GM18519 (cell line): ENCODE results near the gene MYO15B.

Source experiments
- ATAC-seq: cut with Tn5 transposase; IDR thresholded peaks from one replicate; pipeline ENCODE4 v1.9.1; 2021; ENCODE audit warnings: mild to moderate bottlenecking, moderate library complexity; ENCODE audit not compliant: unreplicated experiment, low FRiP score

The MYO15B gene

DNA sequence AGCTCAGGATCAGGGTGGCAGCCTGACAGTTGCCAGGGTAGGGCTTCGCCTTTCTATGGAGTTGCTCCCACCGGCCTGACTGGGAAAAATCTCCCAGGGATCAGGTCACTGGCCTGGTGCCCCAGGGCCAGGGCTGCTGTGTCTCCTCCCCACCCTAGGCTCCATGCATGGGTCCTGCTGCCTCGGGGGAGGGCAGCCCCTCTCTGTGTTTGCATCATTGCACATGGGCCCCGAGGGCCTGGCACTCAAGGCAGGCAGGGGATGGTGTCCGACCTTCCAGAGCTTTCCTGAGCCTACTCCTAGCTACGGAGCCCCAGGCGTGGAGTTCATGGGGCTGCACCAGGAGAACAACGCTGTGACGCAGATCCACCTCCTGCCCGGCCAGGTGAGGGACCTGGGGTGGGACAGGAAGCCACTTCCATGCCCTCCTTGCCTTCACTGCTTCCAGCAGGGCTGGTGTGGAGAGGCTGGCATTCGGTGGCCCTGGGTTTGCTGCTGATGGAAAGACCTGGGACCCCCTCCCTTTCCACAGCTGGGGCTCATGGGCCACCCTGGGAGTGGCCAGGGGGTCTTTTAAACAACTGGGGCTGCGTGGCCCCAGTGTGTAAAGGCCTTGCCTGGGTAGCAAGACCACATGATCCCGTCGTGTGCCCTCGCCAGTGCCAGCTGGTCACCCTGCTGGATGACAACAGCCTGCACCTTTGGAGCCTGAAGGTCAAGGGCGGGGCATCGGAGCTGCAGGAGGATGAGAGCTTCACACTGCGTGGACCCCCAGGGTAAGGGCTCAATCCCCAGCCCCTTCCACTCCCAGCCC lies 29.5 kb upstream of the MYO15B start:
- ATAC-seq = no peak

DNA sequence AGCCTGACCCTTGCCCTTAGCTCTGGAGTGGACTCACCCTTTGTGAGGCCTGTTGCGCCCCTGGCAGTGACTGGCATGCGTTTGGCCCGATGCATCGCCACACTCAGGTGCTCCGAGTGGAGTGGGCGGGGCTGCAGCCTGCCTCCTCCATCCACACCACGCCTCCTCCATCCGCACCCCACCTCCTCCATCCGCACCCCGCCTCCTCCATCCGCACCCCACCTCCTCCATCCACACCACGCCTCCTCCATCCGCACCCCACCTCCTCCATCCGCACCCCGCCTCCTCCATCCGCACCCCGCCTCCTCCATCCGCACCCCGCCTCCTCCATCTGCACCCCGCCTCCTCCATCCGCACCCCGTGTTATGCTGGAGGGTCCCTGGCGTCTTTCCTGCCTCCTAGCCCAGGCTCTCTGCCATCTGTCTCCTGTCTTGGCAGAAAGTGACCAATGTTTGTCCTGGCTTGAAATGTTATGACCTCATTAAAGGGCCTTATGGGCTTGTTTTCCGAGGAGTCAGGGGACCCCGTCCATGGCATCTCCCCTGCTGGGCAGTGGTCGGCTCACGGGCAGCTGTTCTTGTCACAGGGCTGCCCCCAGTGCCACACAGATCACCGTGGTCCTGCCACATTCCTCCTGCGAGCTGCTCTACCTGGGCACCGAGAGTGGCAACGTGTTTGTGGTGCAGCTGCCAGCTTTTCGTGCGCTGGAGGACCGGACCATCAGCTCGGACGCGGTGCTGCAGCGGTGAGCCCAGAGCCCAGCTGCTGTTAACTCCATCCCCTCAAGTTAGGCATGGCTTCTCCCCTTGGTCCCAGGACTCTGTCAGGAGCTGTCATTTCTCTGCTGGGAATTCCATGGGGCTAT lies 28.7 kb upstream of the MYO15B start:
- no peak for ATAC-seq

DNA sequence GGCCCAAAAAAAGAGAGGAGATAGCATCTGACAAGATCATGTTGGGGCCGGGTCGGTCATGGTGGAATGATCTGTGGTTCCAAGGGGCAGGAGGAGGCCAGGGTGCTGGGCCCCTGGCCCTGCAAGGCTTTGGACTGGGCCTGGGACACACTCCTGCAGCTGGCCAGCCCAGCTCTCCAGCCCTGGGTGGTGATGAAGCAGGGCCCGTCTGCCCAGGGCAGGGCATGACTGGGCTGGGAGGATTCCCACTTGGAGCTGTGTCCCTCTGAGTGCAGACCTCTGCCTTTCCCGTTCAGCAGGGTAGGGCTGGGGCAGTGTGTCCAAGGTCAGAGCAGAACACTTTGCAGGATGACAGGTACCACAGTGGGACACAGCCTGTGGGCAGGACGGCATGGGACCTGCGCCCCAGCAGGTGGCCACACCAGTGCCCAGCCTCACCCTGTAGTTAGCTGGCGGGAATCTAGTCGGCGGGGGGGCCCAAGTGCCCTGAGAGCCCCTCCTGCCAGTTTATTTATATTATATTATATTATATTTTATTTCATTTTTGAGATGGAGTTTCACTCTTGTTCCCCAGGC lies 27.6 kb upstream of the MYO15B start:
- ATAC-seq = no peak

DNA sequence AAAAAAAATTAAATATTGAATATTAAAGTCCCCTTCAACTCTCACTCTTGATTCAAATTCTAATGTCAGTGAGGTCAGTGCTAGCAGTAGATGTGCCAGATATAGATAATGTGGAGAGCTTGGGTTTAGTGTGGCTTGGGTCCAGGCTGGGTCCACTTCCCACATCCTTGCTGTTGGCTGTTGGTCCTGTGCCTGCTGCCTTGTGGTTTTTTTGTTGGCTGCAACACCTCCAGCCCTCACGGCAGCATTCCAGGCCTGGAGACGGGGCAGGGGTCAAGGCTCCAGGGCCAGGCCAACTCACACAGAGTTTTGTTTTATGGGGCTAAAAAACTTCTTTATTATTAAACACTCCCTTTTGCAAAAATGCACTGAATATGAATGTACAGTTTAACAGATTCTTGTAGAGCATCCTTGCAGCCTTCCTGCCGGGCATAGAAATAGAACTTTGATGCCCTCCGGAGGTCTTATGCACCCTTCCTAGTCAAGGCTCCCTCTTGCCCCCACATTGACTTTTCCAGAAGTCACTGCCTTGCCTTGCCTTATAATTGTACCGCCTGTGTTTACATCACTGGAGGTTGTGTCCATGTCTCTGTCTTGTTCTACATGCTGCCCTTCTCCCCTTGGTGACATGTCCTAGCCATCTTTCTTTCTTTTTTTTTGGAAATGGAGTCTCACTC lies 25.5 kb upstream of the MYO15B start:
- ATAC-seq = no peak

DNA sequence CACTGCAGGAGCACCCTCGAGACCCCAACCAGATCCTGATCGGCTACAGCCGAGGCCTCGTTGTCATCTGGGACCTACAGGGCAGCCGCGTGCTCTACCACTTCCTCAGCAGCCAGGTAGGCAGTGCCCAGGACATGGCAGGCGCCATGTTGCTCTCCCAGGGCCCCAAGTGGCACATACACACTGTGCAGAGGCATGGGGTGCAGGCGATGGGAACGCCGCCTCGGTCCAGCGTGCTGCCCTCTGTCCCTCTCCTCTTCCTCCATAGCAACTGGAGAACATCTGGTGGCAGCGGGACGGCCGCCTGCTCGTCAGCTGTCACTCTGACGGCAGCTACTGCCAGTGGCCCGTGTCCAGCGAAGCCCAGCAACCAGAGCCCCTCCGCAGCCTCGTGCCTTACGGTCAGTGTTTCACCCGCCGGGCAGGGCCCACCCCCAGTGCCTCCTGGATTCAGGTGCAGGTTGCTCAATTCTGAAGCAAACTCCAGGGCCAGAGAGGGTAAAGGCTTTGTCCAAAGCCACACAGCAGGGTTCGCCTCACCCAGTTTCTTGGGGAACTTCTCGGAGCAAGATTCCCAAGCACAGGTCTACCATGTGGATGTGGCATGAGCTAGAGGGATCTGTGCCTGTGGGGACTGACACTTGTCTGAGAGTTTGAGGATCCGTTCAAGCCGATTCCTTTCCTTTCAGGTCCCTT lies 24.4 kb upstream of the MYO15B start:
- no peak for ATAC-seq

DNA sequence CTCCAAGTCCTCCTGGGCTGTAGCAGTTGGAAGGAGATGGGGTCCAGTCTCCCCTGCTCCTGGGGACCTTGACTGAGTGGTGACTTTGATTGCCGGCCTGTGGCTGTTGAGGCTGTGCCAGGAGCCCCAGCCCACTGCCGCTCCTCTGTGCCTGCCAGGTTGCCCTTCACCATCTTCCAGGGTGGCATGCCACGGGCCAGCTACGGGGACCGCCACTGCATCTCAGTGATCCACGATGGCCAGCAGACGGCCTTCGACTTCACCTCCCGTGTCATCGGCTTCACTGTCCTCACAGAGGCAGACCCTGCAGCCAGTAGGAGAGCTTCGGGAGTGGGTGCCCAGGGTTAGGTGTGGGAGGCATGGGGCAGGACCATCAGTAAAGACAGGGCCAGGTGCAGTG lies 23.4 kb upstream of the MYO15B start:
- ATAC-seq = no peak

DNA sequence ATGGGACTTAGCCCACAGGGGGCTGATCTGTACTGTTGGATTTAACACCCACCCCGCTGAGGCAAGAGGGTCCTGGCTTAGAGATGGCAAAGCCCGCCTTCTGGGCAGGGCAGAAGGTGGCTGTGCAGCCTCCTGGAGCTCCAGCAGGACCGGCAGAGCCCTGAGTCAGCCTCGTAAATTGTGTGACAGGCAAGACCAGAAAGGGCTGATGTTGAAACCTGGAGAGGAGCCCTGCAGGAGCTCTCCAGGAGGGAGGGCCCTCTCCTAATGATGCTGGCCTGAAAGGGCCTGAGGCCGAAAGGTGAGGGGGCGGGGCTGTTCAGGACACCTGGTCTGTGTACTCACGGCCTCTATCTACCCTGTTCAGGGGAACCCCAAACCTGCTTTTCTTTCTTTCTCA lies 22.5 kb upstream of the MYO15B start:
- no peak for ATAC-seq

DNA sequence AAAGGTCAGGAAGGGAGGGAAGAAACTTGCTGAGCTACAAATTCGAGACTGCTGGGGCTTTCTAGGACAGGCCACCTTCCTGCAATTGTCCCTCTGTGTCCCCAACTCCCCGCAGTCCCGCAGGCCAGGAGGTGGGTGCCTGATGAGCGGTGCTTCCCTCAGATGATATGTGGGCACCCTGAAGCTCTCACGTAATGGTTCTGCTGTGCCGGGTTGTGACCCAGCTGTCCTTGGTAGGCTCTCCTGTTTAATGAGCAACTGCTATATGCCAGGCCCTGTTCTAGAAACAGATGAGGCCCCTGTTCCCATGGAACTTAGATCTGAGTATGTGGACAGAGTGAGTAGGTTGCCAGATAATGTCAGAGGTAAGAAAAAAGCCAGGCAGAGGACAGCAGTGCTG lies 22.0 kb upstream of the MYO15B start:
- no peak for ATAC-seq

DNA sequence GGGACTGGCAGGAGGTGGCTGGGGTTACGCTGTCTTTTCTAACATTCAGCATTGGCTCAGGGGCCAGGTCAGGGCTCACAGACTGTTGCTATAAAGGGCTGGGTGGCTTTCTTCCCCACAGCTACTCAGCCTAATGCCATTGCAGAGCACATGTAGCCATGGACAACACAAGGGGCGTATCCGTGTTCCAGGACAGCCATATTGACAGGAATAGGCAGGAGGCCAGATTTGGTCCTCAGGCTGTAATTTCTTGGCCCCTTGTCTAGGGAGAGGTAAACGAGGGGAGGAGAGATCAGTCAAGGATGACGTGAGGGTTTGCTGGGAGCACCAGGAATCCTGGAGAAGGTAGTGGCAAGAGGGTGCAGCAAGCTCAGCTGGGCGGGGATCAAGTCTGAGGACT lies 21.2 kb upstream of the MYO15B start:
- no peak for ATAC-seq

DNA sequence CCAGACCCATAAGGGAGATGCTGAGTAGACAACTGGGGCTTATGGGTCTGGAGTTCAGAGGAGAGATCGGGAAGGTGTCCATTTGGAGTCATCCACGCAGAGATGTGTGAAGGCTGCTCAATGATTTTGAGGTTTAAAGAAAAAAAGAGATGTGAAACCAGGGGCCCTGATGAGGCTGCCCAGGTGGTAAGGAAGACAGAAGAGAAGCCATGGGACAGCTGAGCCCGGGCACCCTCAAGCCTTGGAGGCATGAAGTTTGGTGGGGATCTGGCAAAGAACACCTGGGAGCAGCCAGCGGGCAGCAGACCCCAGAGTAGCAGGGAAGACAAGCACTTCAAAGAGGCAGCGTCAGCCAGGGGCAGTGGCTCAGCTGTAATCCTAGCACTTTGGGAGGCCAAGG lies 20.8 kb upstream of the MYO15B start:
- no peak for ATAC-seq

DNA sequence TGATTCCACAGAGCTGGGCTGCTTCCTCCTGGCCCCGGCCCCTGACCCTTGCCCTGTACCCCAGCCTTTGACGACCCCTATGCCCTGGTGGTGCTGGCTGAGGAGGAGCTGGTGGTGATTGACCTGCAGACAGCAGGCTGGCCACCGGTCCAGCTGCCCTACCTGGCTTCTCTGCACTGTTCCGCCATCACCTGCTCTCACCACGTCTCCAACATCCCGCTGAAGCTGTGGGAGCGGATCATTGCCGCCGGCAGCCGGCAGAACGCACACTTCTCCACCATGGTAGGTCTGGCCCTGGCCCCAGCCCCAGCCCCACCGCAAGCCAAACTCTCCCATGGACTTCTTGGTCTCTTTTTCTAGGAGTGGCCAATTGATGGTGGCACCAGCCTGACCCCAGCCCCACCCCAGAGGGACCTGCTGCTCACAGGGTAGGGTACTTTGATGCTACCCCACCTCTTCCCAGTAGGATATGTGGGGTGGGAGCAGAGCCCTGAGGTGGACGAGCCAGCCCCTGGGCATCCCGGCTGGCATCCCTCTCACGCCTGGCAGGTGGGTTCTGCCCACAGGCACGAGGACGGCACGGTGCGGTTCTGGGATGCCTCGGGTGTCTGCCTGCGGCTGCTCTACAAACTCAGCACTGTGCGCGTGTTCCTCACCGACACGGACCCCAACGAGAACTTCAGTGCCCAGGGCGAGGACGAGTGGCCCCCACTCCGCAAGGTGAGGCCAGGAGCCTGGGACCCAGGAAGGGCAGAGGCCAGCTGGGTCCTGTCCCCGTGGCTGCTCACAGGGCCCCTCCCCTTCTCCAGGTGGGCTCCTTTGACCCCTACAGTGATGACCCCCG lies 19.0 kb upstream of the MYO15B start:
- no peak for ATAC-seq

DNA sequence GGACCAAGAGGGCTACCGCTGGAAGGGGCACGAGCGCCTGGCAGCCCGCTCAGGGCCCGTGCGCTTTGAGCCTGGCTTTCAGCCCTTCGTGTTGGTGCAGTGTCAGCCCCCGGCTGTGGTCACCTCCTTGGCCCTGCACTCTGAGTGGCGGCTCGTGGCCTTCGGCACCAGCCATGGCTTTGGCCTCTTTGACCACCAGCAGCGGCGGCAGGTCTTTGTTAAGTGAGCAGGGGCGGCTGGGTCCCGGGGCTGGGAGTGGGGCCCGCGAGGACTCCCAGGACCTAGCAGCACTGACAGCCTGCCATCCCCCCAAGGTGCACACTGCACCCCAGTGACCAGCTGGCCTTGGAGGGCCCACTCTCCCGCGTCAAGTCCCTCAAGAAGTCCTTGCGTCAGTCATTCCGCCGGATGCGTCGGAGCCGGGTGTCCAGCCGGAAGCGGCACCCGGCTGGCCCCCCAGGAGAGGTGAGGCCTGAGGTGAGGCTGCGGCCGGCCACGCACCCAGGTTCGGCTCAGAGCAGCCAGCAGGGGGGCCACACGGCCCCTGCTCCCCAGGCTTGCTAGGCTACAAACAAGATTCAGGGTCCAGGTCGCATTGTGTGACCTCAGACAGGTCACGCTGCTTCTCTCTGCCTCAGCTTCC lies 17.4 kb upstream of the MYO15B start:
- no peak for ATAC-seq

DNA sequence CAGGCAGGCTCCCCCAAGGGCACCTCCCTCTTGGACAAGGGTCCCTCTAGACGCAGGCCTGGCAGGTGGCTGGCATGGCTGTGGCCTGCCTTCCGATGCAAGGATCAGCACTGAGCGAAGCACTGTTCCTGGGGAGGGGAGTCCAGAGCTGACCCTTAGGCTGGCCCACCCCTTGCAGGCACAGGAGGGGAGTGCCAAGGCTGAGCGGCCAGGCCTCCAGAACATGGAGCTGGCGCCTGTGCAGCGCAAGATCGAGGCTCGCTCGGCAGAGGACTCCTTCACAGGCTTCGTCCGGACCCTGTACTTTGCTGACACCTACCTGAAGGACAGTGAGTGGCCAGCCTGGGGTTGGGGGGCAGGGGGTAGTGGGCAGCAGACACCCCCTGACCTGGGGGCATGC lies 16.8 kb upstream of the MYO15B start:
- no peak for ATAC-seq

DNA sequence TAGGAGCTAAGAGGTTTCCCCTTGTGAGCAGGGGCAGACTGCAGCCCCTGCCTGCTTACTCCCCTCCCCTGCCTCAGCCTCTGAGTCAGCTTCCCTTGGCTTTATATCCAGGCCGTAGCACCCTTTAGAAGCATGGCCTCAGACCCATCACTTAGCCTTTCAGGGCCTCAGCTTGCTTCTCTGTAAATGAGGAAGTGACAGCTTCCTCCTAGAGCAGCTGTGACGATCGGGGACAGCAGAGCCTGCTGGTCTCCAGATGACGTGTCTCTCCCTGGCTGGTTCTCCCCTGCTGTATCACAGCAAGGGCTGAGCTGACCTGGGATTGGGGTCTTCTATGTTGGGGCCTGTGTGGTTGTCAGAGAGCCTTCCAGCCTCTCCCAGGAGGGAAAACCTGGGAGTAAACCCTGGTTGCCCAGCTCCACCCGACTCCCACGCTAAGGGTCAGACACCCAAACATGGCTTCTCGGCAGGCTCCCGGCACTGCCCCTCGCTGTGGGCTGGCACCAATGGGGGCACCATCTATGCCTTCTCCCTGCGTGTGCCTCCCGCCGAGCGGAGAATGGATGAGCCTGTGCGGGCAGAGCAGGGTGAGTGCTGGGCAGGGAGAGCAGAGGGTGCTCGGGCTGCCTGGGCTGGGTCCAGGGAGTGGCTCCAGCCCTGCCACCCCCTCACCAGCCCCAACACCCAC lies 16.3 kb upstream of the MYO15B start:
- no peak for ATAC-seq

DNA sequence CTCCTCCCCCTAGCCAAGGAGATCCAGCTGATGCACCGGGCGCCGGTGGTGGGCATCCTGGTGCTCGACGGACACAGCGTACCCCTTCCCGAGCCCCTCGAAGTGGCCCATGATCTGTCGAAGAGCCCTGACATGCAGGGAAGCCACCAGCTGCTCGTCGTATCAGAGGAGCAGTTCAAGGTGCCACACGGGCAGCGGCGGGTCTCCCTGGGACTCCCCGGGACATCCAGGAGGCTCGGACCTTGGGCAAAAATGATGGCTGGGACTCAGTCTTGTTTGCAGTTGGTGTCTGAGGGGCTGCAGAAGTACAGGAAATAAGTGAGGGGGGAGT lies 15.8 kb upstream of the MYO15B start:
- ATAC-seq = no peak

DNA sequence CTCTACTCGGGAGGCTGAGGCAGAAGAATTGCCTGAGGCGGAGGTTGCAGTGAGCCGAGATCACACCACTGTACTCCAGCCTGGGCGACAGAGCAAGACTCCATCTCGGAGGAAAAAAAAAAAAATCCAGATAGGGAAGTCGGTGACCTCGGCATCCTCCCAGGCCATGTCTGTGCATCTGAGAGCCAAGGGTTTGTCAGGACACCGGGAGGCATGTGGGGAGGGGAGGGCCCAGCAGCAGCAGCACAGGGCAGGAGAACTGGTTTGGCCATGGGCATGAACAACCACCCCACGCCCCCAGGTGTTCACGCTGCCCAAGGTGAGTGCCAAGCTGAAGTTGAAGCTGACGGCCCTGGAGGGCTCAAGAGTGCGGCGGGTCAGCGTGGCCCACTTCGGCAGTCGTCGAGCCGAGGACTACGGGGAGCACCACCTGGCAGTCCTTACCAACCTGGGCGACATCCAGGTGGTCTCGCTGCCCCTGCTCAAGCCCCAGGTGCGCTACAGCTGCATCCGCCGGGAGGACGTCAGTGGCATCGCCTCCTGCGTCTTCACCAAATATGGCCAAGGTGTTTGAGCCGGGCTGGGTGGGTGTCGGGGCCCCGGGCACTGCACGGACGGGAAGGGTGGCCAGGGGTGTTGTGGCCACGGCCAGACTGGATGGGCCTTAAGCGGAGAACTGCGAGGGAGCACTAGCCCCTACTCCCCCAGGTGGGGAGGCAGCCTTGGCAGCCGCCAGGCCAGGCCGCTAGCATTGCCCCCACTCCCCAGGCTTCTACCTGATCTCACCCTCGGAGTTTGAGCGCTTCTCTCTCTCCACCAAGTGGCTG lies 14.7 kb upstream of the MYO15B start:
- ATAC-seq = no peak

DNA sequence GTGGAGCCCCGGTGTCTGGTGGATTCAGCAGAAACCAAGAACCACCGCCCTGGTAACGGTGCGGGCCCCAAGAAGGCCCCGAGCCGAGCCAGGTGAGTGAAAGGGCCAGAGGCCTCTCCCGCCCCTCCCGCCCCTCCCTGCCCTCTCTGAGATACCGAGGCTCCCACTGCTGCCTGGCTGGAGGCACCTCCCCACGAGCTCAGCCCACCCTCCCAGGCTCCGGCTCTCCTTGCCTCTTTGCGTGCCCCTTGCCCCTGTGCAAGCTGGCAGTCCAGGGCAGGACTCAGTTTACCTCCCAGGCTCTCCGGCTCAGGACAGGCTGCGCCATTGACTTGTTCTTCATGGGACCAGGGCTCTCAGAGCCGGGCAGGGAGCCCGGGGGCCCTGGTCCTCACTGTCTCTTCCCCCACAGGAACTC lies 14.1 kb upstream of the MYO15B start:
- ATAC-seq = no peak

DNA sequence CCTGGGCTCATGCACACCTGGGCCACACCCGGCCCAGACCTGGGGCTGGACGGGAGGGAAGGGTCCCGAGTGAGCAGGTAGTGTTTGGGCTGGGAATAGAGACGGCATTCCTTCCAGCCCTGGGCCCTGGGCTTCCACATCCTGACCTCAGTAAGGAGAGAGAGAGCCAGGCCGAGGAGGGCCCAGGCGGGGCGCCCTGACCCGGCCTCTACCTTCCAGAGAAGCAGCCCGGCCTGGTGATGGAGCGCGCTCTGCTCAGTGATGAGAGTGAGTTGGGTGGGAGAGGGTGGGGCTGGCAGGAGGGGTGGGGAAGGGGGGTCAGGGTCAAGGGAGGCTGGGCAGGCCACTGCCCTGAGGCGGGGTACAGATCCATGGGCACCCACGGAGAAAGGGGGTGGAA lies 13.6 kb upstream of the MYO15B start:
- ATAC-seq = no peak
